Aorta (tissue), 5 donors: Measurements from ENCODE around the gene PLPPR3. TPM values are rescaled to one million over a fixed set of nuclear protein-coding genes. Genes with fewer than 3 reads are reported as not detected.

ENCODE experiments used
- ATAC-seq: fragments of 200-7000 bp; cut with Tn5 transposase; one replicate; pipeline ENCODE4 v1.9.1; 2022; ENCODE audit warnings: moderate library complexity; ENCODE audit not compliant: low FRiP score
- DNase-seq, 2 donors: peaks; one replicate each; pipeline ENCODE4 v3.0.0-alpha.2; 2020
- H3K27ac ChIP-seq, 2 donors: one replicate each; pipeline ENCODE4 v1.5.1; 2013; ENCODE audit warnings: low read length in 2 of 2, mild to moderate bottlenecking in 2 of 2, moderate library complexity in 2 of 2, control low read depth in 1 of 2, inconsistent platforms in 1 of 2, low read depth in 1 of 2
- H3K27me3 ChIP-seq, 2 donors: one replicate each; pipeline ENCODE4 v1.6.1; 2013; ENCODE audit warnings: control low read depth in 1 of 2, low read length in 1 of 2, mild to moderate bottlenecking in 1 of 2, moderate library complexity in 1 of 2; ENCODE audit not compliant: insufficient read depth in 2 of 2, control insufficient read depth in 1 of 2
- H3K36me3 ChIP-seq, 2 donors: one replicate each; pipeline ENCODE4 v1.6.1; 2013; ENCODE audit warnings: control low read depth in 1 of 2, low read length in 1 of 2, mild to moderate bottlenecking in 1 of 2; ENCODE audit not compliant: insufficient read depth in 2 of 2, control insufficient read depth in 1 of 2
- H3K4me1 ChIP-seq, 2 donors: one replicate each; pipeline ENCODE4 v1.6.1; 2013; ENCODE audit warnings: low read length in 2 of 2, control low read depth in 1 of 2, mild to moderate bottlenecking in 1 of 2, moderate library complexity in 1 of 2; ENCODE audit not compliant: insufficient read depth in 2 of 2, control insufficient read depth in 1 of 2
- H3K4me3 ChIP-seq, 2 donors: one replicate each; pipeline ENCODE4 v1.5.1; 2013; ENCODE audit warnings: low read length in 2 of 2, control low read depth in 1 of 2, mild to moderate bottlenecking in 1 of 2
- H3K9me3 ChIP-seq: one replicate; pipeline ENCODE4 v1.6.1; 2013; ENCODE audit warnings: mild to moderate bottlenecking, low read length; ENCODE audit not compliant: control insufficient read depth
- WGBS, 2 donors: extraction: QIAGEN DNeasy Blood & Tissue Kit; methylation state at CpG; one replicate each; pipeline ENCODE4 v1.1.7; 2013; 5-methylcytosine and 5-hydroxymethylcytosine counted together
- intact Hi-C, 2 donors: fragments of 100-400 bp; cut with DNase I; formaldehyde crosslinking; loops; one replicate each; pipeline versions ENCODE4 v1.14.2 to v1.15.0; 2022
- polyA plus RNA-seq, 2 donors: library from polyadenylated mRNA; stranded (reverse); fragments of 200-250 nt; gene quantifications; one replicate each; pipeline ENCODE4 v1.2.3, GENCODE V29; 2013
- total RNA-seq, 2 donors: library from RNA; stranded (reverse); fragmentation: NEBNext Ultra II Directional; extraction: Animal tissue kit (Norgen Biotek cat#: 25700); gene quantifications; one replicate each; pipeline ENCODE4 v1.2.1, GENCODE V29; 2021
- donor health status: healthy with polysubstance abuse.
- donor health status: Bipolar disorder and iron deficiency.
- donor health status: DM: no; HTN: no; CAD: no.
- donor health status: DM: no; HTN: no; CAD: no.
- donor health status: DM: yes; HTN: yes; CAD: no.

The PLPPR3 gene
- total and polyA plus RNA-seq, 4 donors = not detected

DNA sequence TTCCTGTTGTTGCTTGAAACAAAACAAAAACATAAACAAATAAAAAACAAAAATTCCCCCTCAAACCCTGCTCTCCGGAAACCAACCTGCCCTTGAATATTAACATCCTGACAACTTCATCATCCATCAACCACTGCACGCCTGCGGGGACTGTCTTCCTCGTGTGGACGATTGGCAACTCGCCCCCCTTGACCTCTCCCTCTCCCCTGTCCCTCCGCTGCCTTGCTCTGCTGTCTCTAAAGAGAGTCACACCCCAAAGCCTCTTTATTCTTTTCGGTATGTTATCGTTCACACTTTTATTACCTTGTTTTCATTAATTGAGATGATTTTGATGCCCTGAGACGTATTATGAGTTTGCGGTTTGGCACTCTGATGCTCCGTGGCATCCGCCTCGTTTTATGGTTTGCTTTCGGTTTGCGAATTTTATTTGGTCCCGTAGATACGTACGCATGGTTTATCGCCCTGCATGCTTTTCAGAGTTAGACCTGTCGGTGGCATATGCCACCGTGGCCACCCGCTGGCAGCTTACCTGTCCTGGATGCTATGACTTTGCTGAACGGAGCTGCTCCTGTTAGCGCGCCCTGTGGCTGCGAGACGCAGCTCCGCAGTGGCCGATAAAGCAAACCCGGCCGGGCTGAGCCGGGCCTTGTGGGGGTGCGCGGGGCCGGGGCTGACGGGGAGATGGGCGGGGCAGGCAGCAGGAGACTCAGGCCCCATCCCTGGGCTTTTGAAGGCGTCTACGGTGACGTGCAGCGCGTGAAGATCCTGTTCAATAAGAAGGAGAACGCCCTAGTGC is 13.9 kb downstream of the PLPPR3 start:
- Histone ChIP-seq H3K4me1 (no peaks in the 10 kb centered on the region), H3K27me3 (no peaks in the 10 kb centered on the region), H3K27ac (no peak overlapping the region), H3K4me3 (no peak overlapping the region), H3K9me3 (no peaks in the 10 kb centered on the region), H3K36me3 (peaks cover 8 to 21% of the 10 kb centered on the region in 2 donors)
- intact Hi-C loops = no loop called here
- ATAC-seq (no peak), DNase-seq (no peak)
- WGBS, 2 donors = 90 to 91% methylated on average over 44 of the region's 44 CpGs

DNA sequence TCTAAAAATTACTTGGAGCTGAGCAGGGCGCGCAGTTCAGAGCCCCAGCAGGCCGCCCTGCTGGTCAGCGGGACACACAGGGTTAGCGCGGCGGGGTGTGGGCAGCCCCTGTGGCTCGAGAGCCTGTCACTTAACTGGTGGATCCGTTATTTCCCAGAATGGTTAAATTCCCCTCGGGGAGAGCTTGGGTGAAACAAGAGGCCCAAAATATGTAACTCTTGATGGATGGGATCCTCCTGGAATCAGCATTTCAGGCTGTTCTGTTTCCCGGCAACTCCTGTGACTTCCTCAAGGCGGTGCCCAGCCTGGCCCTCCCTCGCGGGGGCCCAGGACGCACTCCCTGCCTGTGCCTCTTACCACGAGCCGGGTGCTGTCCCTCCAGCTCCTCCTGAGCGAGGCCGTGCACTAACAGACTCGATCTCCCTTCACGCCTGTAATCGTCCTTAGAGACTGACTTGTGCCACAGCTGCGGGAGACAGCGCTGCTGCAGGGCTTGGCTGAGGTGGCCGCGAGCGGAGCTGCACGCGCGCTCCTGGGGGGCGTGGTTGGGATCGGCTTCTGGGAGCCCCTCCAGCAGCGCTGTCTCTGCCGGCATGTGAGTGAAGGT is 14.8 kb downstream of the PLPPR3 start:
- ATAC-seq (no peak), DNase-seq (no peak)
- whole genome bisulfite sequencing, 2 donors = 85% methylated on average over 34 of the region's 34 CpGs
- intact Hi-C loops = no loop called here
- Histone ChIP-seq H3K36me3 (peaks cover 8 to 21% of the 10 kb centered on the region in 2 donors), H3K4me1 (no peaks in the 10 kb centered on the region), H3K27ac (no peak overlapping the region), H3K27me3 (no peaks in the 10 kb centered on the region), H3K4me3 (no peak overlapping the region), H3K9me3 (no peaks in the 10 kb centered on the region)

DNA sequence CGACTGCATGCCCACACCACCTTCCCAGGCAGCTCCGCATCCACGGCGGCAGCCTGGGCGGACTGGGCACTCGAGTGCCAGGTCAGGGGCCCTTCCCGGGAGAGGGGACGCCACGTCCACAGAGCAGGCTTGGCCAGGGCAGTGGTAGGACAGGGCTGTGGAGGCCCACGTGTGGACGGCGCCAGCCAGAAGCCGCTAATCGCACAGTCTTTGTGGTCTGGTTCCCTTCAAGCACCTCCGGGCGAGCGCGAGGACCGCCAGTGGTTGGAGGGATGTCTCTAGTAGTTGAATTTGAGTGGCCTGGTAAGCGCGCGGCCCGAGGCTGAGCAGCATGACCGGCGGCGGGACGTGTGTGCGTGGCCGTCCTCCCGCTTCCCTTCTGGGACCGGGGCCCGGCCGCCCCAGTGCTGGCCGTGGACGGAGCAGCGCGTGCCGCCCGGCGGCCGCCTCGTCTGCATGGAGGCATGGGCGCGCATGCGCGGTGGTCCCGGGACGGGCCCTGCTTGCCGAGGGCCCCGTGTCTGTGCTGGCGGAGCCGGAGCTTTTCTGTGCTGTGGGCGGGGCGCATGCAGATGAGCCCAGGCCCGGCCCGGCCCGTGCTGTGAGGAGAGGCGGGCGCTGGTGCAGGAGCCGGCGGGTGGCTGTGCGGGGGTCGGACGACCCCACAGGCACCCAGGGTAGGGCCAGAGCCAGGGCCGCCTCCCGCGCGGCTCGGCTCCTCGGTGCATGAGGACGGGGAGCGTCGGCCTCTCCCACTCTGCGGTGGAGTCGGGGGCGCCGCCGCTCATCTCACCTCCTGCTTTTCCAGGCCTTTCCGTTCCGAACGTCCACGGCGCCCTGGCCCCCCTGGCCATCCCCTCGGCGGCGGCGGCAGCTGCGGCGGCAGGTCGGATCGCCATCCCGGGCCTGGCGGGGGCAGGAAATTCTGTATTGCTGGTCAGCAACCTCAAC is 15.9 kb downstream of the PLPPR3 start:
- Histone ChIP-seq H3K9me3 (no peaks in the 10 kb centered on the region), H3K27me3 (no peaks in the 10 kb centered on the region), H3K4me1 (no peaks in the 10 kb centered on the region), H3K27ac (no peak overlapping the region), H3K4me3 (no peak overlapping the region), H3K36me3 (peaks cover 3 to 19% of the 10 kb centered on the region in 2 donors)
- ATAC-seq = no peak
- intact Hi-C loops = no loop called here
- WGBS, 2 donors = 88 to 89% methylated on average over 80 to 93 of the region's 93 CpGs
- DNase-seq = no peak

DNA sequence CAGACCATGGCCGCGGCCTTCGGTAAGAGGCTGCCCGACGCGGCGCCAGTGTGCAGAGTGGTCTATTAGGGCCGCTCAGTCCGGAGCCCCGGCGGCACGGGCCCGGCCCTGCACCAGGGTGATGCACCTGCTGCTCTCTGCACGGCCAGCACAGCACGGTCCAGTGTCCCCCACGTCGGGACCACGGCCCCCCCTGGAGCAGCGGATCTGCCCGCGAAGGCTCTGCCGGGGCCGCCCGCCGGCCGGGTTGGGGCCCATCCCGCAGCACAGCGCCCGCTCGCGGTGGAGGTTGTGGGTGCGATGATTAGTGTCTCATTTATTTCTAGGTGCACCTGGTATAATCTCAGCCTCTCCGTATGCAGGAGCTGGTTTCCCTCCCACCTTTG is 16.6 kb downstream of the PLPPR3 start:
- WGBS, 2 donors = 89 to 90% methylated on average over 33 of the region's 33 CpGs
- DNase-seq = no peak
- Histone ChIP-seq H3K4me1 (peaks cover 3% of the 10 kb centered on the region in 2 donors), H3K27ac (no peak overlapping the region), H3K9me3 (no peaks in the 10 kb centered on the region), H3K27me3 (no peaks in the 10 kb centered on the region), H3K4me3 (no peak overlapping the region), H3K36me3 (peaks cover 3 to 15% of the 10 kb centered on the region in 2 donors)
- no peak for ATAC-seq
- intact Hi-C loops = no loop called here

DNA sequence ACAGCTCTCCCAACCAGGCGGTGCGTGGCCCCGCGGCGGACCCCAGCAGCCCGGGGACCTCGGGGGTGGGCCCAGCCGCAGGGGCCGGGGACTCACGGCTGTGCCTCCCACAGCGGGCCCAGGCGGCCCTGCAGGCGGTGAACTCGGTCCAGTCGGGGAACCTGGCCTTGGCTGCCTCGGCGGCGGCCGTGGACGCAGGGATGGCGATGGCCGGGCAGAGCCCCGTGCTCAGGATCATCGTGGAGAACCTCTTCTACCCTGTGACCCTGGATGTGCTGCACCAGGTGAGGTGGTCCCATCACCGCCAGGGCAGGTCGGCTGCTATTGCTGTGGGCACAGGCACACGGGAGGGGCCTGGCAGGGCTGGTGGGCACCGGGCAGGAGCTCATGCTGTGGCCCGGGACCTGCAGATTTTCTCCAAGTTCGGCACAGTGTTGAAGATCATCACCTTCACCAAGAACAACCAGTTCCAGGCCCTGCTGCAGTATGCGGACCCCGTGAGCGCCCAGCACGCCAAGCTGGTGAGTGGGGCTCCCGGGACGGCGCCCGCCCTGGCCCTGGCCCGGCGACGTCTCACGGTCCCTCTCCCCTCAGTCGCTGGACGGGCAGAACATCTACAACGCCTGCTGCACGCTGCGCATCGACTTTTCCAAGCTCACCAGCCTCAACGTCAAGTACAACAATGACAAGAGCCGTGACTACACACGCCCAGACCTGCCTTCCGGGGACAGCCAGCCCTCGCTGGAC is 17.2 kb downstream of the PLPPR3 start:
- intact Hi-C loops = no loop called here
- 89 to 90% methylated on average over 53 of the region's 53 CpGs for WGBS, 2 donors
- ATAC-seq = no peak

DNA sequence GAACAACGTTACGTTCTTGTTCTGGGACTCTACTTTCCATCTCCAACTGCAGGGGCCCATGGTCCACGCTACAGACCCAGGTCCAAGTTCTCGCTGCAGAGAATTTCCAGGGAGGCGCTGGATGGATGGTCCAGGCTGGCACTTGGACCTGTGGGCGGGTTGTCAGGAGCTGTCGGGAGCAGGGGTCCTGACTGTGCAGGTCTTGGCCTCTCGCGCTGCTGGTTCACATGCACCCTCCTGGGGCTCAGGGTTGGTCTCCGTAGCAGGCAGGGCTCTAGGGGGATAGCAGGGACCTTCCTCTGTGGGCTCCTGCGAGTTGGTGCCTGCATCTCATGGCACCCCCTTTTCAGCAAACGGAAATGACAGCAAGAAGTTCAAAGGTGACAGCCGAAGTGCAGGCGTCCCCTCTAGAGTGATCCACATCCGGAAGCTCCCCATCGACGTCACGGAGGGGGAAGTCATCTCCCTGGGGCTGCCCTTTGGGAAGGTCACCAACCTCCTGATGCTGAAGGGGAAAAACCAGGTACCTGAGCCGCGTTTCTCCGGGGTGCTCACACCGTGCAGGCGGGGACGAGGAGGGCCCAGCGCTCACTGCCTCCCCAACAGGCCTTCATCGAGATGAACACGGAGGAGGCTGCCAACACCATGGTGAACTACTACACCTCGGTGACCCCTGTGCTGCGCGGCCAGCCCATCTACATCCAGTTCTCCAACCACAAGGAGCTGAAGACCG is 17.9 kb downstream of the PLPPR3 start:
- no peak for DNase-seq
- no peak overlapping the region for H3K4me3 ChIP-seq
- no peak overlapping the region for H3K27ac ChIP-seq
- H3K36me3 ChIP-seq = peaks cover 3 to 15% of the 10 kb centered on the region in 2 donors
- intact Hi-C loops = no loop called here
- no peak for ATAC-seq
- H3K27me3 ChIP-seq = no peaks in the 10 kb centered on the region
- WGBS, 2 donors = 85 to 86% methylated on average over 31 of the region's 31 CpGs
- no peaks in the 10 kb centered on the region for H3K9me3 ChIP-seq
- peaks cover 3% of the 10 kb centered on the region in 2 donors for H3K4me1 ChIP-seq

More for the DNA sequence above, 17.2 kb downstream of the PLPPR3 start:
- Histone ChIP-seq H3K36me3 (peaks cover 3 to 15% of the 10 kb centered on the region in 2 donors), H3K4me1 (peaks cover 3% of the 10 kb centered on the region in 2 donors), H3K4me3 (no peak overlapping the region), H3K27me3 (no peaks in the 10 kb centered on the region), H3K9me3 (no peaks in the 10 kb centered on the region), H3K27ac (no peak overlapping the region)
- DNase-seq = no peak

DNA sequence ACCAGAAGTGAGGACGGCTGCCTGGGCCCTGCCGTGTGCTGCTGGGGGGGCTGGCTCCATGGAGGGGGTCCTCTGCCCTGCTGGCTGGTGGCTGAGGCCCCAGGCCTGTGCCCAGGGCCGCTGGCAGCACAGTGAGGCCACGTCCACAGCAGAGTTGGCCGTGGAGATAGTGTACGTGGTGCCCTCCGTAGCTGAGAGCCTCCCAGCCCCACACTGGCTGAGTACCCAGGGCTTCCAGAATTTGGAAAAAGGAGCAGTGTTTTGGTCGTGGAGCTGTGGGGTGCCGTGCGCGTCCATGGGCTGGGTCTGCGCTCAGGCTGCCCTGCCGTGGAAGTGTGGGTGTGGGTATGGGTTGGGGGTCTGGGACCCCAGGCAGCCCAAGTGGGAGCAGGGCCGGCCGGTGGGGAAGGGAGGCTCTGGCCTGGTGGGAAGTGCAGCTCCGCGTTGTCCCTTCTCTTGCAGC is 18.6 kb downstream of the PLPPR3 start:
- ATAC-seq (no peak), DNase-seq (no peak)
- intact Hi-C loops = no loop called here
- H3K27me3 ChIP-seq = no peaks in the 10 kb centered on the region
- H3K36me3 ChIP-seq = peaks cover 3 to 15% of the 10 kb centered on the region in 2 donors
- H3K4me3 ChIP-seq = no peak overlapping the region
- 80 to 82% methylated on average over 17 of the region's 17 CpGs for WGBS, 2 donors
- no peaks in the 10 kb centered on the region for H3K9me3 ChIP-seq
- peaks cover 3% of the 10 kb centered on the region in 2 donors for H3K4me1 ChIP-seq
- H3K27ac ChIP-seq = no peak overlapping the region
